ENCODE results near the gene L3MBTL2. TPM values are rescaled to one million over a fixed set of nuclear protein-coding genes. Genes with fewer than 3 reads are reported as not detected.

Gene L3MBTL2
- total and polyA plus RNA-seq, 2 experiments from 2014 or later = 25.5 to 27.0 TPM

GRCh38 chr22:41198027-41198580, 7.0 kb upstream of the L3MBTL2 start:
- Histone ChIP-seq H3K27me3 (peaks cover 55% of the 10 kb centered on the region), H3K9me3 (ENCODE audit: low read depth) (no peaks in the 10 kb centered on the region), H3K36me3 (no peaks in the 10 kb centered on the region), H3K27ac (no peak overlapping the region), H3K4me1 (ENCODE audit: low read depth) (no peaks in the 10 kb centered on the region), H3K4me3 (peak overlapping the region; percentile 63)
- DNase-seq (ENCODE audit: low read depth in 1 of 2, low spot score in 1 of 2) = peak in 1 of 2 donors; percentile 41
- TF ChIP-seq, protein P1, sequence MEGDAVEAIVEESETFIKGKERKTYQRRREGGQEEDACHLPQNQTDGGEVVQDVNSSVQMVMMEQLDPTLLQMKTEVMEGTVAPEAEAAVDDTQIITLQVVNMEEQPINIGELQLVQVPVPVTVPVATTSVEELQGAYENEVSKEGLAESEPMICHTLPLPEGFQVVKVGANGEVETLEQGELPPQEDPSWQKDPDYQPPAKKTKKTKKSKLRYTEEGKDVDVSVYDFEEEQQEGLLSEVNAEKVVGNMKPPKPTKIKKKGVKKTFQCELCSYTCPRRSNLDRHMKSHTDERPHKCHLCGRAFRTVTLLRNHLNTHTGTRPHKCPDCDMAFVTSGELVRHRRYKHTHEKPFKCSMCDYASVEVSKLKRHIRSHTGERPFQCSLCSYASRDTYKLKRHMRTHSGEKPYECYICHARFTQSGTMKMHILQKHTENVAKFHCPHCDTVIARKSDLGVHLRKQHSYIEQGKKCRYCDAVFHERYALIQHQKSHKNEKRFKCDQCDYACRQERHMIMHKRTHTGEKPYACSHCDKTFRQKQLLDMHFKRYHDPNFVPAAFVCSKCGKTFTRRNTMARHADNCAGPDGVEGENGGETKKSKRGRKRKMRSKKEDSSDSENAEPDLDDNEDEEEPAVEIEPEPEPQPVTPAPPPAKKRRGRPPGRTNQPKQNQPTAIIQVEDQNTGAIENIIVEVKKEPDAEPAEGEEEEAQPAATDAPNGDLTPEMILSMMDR (IDR thresholded peaks at IDR 0.05; ENCODE audit: low read depth, low read length) = no peak

DNA sequence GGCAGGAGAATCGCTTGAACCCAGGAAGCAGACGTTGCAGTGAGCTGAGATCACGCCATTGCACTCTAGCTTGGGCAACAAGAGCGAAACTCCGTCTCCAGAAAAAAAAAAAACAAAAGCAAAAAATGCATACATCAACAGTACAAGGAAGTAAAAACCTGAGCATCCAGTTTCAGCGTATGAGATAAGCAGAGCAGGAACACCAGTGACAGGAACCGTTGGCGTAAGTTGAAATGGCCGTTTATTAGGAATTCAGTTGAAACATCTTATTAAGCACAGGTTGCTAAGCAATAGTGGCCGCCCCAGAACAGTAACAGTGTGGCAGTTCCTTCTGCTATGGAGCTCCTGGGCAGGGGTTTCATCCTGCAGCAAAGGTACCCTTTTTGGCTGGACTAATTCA, 4.0 kb upstream of the L3MBTL2 start:
- Histone ChIP-seq H3K36me3 (no peaks in the 10 kb centered on the region), H3K27me3 (peaks cover 50% of the 10 kb centered on the region), H3K4me3 (no peak overlapping the region), H3K4me1 (ENCODE audit: low read depth) (peaks cover 5% of the 10 kb centered on the region), H3K27ac (no peak overlapping the region), H3K9me3 (ENCODE audit: low read depth) (no peaks in the 10 kb centered on the region)
- DNase-seq (ENCODE audit: low read depth in 1 of 2, low spot score in 1 of 2) = no peak
- TF ChIP-seq, protein P1 (IDR thresholded peaks at IDR 0.05; ENCODE audit: low read depth, low read length) = no peak

DNA sequence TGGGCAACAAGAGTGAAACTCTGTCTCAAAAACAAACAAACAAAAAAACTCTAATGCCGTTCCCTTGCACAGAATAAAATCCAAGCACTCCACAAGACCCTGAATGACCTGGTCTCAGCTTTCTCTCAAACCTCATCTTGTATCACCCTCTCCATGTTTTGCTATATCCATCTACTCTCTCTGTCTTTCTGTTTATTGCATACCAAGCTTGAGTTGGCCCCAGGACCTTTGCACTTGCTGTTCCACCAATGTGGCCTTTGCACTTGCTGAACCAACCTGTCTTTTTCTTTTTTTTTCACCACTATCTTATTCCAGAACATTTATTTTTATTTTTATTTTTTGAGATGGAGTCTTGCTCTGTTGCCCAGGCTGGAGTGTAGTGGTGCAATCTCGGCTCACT, 2.0 kb upstream of the L3MBTL2 start:
- Histone ChIP-seq H3K27me3 (peaks cover 39% of the 10 kb centered on the region), H3K4me3 (no peak overlapping the region), H3K27ac (no peak overlapping the region), H3K4me1 (ENCODE audit: low read depth) (peaks cover 5% of the 10 kb centered on the region), H3K36me3 (no peaks in the 10 kb centered on the region), H3K9me3 (ENCODE audit: low read depth) (no peaks in the 10 kb centered on the region)
- no peak for DNase-seq (ENCODE audit: low read depth in 1 of 2, low spot score in 1 of 2)
- TF ChIP-seq, protein P1 (IDR thresholded peaks at IDR 0.05; ENCODE audit: low read depth, low read length) = no peak

GRCh38 chr22:41204066-41204465, 1.0 kb upstream of the L3MBTL2 start:
- Histone ChIP-seq H3K27ac (no peak overlapping the region), H3K9me3 (ENCODE audit: low read depth) (no peaks in the 10 kb centered on the region), H3K4me3 (no peak overlapping the region), H3K27me3 (peaks cover 31% of the 10 kb centered on the region), H3K4me1 (ENCODE audit: low read depth) (peaks cover 5% of the 10 kb centered on the region), H3K36me3 (no peaks in the 10 kb centered on the region)
- no peak for DNase-seq (ENCODE audit: low read depth in 1 of 2, low spot score in 1 of 2)
- TF ChIP-seq, protein P1 (IDR thresholded peaks at IDR 0.05; ENCODE audit: low read depth, low read length) = no peak

GRCh38 chr22:41206719-41207118, 1.6 kb downstream of the L3MBTL2 start:
- Histone ChIP-seq H3K27me3 (peaks cover 5% of the 10 kb centered on the region), H3K4me1 (ENCODE audit: low read depth) (peaks cover 5% of the 10 kb centered on the region), H3K36me3 (peaks cover 4% of the 10 kb centered on the region), H3K27ac (no peak overlapping the region), H3K4me3 (no peak overlapping the region), H3K9me3 (ENCODE audit: low read depth) (no peaks in the 10 kb centered on the region)
- TF ChIP-seq, protein P1 (IDR thresholded peaks at IDR 0.05; ENCODE audit: low read depth, low read length) = no peak
- no peak for DNase-seq (ENCODE audit: low read depth in 1 of 2, low spot score in 1 of 2)
